Measurements from ENCODE around the gene PTGS1. TPM values are rescaled to one million over a fixed set of nuclear protein-coding genes. Genes with fewer than 3 reads are reported as not detected.
"Not testable (repeated sequence)": the region's sequence is repeated elsewhere in the genome, so short reads cannot be mapped to it uniquely, and the experiment has no call there.

Gene PTGS1
- total RNA-seq, 1 experiment from 2014 or later, result 1.5 TPM

- DNase-seq (ENCODE audit: extremely low read depth, low read depth), result no peak
Measured at GRCh38 chr9:122394265-122395125, 23.7 kb downstream of the PTGS1 start.

GRCh38 chr9:122396614-122397148, 25.9 kb downstream of the PTGS1 start:
- no peak for DNase-seq (ENCODE audit: extremely low read depth, low read depth)

GRCh38 chr9:122397749-122398148, 26.9 kb downstream of the PTGS1 start:
- DNase-seq (ENCODE audit: extremely low read depth, low read depth), result no peak

GRCh38 chr9:122398371-122398924, 27.6 kb downstream of the PTGS1 start:
- DNase-seq (ENCODE audit: extremely low read depth, low read depth), result no peak

GRCh38 chr9:122401896-122402295, 31.1 kb downstream of the PTGS1 start:
- no peak for DNase-seq (ENCODE audit: extremely low read depth, low read depth)

GRCh38 chr9:122402403-122402871, 31.6 kb downstream of the PTGS1 start:
- DNase-seq (ENCODE audit: extremely low read depth, low read depth), result peak; percentile 92

GRCh38 chr9:122402874-122403273, 32.0 kb downstream of the PTGS1 start:
- no peak for DNase-seq (ENCODE audit: extremely low read depth, low read depth)

- DNase-seq (ENCODE audit: extremely low read depth, low read depth), result no peak
Measured at GRCh38 chr9:122403381-122404000, 32.7 kb downstream of the PTGS1 start.

- not testable (repeated sequence) for DNase-seq (ENCODE audit: extremely low read depth, low read depth)
Measured at GRCh38 chr9:122405304-122406069, 34.7 kb downstream of the PTGS1 start.

GRCh38 chr9:122406070-122406890, 35.5 kb downstream of the PTGS1 start:
- no peak for DNase-seq (ENCODE audit: extremely low read depth, low read depth)

- DNase-seq (ENCODE audit: extremely low read depth, low read depth), result not testable (repeated sequence)
Measured at GRCh38 chr9:122414108-122414507, 43.3 kb downstream of the PTGS1 start.

- DNase-seq (ENCODE audit: extremely low read depth, low read depth), result no peak
Measured at GRCh38 chr9:122418016-122418415, 47.2 kb downstream of the PTGS1 start.

GRCh38 chr9:122420315-122420714, 49.5 kb downstream of the PTGS1 start:
- no peak for DNase-seq (ENCODE audit: extremely low read depth, low read depth)

GRCh38 chr9:122425087-122425486, 54.3 kb downstream of the PTGS1 start:
- DNase-seq (ENCODE audit: extremely low read depth, low read depth), result no peak

GRCh38 chr9:122426723-122427122, 55.9 kb downstream of the PTGS1 start:
- no peak for DNase-seq (ENCODE audit: extremely low read depth, low read depth)

GRCh38 chr9:122442568-122442967, 71.7 kb downstream of the PTGS1 start:
- no peak for DNase-seq (ENCODE audit: extremely low read depth, low read depth)

- no peak for DNase-seq (ENCODE audit: extremely low read depth, low read depth)
Measured at GRCh38 chr9:122444041-122444733, 73.4 kb downstream of the PTGS1 start.

Data from NCI-H460 (cell line).